GM19468 (cell line): Measurements from ENCODE around the gene TP53.

Experiments
- ATAC-seq: cut with Tn5 transposase; IDR thresholded peaks from one replicate; pipeline ENCODE4 v1.9.1; 2021; ENCODE audit warnings: mild to moderate bottlenecking, moderate library complexity, moderate number of reproducible peaks; ENCODE audit not compliant: unreplicated experiment; ENCODE audit errors: extremely low read depth

The TP53 gene

DNA sequence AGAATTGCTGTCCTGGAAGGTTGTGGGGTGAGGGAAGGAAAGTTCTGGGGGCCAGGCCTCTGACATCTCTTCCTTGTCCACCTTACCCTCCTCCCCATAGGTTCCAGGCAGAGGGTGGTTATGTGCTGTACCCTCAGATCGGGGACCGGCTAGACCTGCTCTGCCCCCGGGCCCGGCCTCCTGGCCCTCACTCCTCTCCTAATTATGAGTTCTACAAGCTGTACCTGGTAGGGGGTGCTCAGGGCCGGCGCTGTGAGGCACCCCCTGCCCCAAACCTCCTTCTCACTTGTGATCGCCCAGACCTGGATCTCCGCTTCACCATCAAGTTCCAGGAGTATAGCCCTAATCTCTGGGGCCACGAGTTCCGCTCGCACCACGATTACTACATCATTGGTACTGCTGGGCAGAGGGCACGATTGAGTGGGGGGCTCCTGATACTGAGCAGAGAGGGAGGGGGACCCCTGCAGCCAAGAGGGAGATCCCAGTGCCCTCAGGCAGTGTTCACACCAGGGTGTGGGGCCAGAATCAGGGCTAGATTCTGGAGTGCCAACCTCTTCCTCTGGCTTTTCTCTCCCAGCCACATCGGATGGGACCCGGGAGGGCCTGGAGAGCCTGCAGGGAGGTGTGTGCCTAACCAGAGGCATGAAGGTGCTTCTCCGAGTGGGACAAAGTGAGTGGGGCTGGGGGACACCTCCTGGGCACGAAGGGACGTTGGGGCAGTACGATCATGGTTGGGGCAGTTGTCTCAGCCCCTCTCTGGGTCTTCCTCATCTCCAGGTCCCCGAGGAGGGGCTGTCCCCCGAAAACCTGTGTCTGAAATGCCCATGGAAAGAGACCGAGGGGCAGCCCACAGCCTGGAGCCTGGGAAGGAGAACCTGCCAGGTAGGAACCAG, 20.8 kb upstream of the TP53 start:
- ATAC-seq, result no peak

DNA sequence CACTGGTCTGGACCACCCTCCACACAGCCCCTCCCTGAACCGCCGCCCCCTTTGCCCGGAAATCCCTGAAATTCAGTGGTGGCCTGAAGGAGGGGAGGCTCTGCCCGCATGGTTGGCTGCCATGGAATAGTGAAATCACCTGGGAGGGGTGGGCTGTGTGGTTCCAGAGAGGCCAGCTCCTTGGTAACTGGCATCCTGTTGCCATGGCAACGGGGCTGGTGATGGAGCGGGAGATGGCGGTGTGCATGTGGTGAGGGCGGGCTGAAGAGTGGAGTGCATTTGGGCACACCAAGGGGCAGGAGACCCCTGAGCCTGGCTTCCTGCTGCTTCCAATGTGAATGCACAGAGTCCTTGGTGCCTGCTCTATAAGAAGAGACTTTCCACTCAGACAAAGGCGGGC, 20.2 kb upstream of the TP53 start:
- ATAC-seq, result no peak

DNA sequence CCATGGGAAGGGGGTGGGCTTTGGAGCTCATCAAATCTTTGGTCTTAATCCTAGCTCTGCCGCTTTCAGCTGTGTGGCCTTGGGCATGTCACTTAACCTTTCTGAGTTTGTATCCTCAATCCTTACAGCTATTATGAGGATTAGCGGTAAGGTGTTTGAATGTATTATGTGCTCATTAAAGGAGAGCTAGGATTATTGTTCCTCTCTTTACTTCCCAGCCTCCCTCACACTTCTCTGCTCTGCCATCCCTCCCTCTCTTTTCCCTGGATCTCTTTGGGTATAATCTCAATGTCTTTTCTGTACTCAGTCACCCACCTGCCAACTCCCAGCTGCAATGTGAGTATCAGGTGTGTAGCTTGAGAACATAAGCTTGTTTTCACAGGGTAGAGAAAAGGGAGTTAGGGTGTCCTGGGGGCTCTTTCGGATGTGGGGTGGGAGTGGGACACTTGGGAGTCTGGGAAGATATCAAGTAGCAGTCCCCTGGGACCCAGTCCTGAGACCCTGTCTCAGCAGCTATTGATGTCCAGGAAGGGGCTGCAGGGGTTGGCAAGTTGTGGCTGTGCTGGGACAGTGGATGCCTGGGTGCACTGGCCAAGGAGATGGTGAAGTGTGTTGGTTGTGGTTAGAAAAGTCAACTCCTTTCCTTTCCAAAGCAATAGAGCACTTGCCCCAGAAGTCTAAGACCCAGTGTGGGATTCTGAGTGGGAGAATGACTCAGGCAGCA, 19.5 kb upstream of the TP53 start:
- ATAC-seq, result no peak

DNA sequence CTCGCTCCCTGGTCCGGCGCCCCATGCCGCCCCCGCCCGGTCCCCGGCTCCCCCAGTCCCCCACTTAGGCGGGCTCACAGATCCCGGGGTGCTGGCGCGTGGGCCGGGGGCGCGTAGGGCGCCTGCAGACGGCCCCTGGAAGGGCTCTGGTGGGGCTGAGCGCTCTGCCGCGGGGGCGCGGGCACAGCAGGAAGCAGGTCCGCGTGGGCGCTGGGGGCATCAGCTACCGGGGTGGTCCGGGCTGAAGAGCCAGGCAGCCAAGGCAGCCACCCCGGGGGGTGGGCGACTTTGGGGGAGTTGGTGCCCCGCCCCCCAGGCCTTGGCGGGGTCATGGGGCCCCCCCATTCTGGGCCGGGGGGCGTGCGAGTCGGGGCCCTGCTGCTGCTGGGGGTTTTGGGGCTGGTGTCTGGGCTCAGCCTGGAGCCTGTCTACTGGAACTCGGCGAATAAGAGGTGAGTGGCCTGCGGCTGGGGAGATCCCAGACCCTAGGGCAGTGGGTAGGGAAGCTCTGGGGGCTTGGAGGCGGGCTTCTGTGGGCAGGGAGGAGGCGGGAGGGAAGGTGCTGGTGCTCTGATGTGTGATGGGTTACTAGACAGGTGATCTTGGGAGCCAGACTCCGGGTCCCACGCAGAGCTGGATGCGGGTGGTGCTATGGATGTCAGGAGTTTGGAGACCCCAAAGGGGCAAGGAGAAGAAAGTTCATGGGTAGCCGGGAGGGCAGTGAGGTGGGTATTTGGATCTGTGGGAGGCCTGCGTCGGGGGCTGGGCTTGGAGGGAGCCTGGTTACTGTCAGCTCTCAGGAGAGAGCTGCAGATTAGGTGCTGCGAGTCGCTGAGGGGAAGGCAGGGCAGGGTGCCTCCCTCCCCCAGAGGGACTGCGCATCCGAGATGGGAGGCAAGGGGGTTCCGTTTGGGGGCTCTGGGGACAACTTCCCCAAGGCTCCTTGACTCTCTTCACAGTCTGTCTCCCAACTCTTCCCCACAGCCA, 18.3 kb upstream of the TP53 start:
- no peak for ATAC-seq

DNA sequence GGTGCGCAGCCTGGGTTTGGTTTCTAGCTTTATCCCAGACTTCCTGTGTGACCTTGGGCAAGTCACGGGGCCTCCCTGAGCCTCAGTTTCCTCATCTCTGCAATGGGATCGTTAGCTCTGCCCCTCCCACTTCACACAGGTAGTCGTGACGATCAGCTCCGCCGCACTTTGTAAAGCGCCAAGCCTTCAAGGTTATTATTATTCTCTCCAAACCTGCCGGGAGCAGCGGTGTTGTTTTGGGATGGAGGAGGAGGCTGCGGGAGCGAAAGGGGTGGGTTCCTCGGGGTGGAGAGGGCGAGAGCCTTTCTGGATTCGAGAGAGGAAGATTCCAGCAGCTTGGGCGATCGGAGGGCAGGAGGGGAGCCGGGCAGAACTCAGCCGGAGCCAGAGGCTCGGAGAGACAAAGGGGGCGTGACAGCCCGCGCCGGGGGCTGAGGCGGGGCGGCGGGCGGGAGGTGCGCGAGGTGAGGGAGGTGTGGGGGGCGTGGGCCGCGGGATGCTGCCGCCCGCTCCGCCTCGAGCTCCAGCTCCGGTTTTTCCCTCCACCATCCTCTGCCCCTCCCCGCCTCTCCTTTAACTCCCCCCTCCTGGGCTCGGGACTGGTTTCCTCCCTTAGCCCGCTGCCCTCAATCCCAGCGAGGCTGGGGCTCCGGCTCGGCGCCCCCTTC, 17.4 kb upstream of the TP53 start, which contains the start of gene EFNB3:
EFNB3 (plus strand) TSS at position 602 of the 668 bp plus-strand sequence. CDS start 397 bp downstream, outside the sequence.
- ATAC-seq, result no peak

DNA sequence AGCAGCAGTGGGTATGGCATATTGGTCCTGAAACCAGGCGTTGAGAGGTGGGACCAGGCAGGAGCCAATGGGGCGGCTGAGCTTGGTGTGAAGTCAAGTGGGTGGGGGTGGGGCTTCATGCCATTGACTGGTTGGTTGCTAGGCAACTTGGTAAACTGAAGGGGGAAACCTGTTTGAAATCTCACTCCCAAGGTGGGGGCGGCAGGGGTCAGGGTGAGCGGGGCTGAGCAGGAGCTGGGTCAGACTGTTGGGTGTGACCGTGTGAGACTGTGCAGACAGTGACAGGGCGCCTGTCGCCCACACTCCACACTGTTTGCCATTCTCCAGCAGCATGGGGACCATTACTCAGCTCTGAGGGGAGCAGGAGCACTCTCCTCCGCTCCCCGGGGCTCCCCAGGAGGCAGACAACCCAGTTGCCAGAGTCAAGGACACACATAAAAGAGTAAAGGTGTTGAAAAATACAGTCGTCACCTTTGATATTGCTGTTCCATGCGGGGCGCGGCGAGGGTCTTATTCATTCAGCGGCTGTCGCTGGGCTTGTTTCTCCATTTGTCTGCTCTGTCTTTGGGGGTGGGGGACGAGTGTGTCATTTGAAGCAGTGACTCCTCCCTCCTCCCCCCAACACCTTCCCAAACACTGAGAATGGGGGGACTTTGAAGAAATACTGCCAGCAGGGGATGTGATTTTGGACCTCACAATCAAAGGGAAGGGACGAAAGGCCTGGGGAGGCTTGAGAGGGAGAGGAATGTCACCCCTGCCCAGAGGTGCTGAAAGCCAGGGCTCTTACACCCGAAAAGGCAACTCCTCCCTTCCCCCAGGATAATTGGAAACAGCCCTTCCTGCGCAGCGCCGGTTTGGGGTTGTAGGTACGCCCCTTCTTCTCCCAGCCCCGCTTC, 16.5 kb upstream of the TP53 start:
- ATAC-seq, result no peak

DNA sequence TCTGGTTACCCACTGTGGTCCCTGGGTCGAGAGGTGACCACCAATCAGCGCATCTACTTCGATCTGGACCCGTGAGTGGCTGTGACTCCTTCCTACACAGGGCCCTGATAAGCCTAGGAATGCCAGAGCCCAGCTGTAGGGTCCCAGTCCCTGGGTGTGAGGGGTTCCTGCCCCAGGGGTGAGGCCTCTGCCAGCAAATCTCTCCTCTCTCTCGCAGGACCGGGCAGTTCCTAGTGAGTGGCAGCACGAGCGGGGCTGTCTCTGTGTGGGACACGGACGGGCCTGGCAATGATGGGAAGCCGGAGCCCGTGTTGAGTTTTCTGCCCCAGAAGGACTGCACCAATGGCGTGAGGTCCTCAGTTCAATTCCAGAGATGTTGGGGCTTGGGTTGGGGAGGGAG, 15.5 kb upstream of the TP53 start:
- ATAC-seq, result no peak

DNA sequence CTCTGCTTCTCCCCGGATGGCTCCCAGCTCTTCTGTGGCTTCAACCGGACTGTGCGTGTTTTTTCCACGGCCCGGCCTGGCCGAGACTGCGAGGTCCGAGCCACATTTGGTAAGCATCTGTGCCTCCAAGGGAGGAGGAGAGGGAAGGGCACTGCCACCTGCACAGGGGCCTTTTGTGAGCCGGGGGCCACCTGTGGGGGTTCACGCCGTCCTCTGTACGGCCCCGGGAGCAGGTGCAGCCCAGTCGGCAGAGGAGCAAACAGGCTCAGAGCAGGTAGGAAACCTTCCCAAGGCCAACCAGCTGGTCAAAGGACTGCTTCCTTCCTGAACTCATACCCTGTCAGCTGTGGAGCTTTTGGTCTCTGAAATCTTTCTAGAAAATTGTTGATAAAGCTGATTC, 14.4 kb upstream of the TP53 start:
- no peak for ATAC-seq

DNA sequence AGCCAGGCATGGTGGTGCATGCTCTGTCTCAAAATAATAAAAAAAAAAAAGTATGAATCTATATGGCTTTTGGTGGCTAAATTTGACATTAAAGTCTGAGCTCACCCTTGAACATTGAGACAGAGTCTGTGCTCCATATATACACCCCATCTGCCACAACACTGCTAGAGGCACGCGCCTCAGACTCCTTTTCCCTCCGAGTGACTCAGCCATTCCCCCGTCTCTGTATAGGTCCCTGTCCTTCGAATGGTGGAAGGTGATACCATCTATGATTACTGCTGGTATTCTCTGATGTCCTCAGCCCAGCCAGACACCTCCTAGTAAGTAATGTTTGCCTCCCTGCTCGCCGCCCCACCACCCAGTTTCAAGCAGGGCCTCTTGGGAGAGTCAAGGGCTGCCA, 13.2 kb upstream of the TP53 start:
- no peak for ATAC-seq

DNA sequence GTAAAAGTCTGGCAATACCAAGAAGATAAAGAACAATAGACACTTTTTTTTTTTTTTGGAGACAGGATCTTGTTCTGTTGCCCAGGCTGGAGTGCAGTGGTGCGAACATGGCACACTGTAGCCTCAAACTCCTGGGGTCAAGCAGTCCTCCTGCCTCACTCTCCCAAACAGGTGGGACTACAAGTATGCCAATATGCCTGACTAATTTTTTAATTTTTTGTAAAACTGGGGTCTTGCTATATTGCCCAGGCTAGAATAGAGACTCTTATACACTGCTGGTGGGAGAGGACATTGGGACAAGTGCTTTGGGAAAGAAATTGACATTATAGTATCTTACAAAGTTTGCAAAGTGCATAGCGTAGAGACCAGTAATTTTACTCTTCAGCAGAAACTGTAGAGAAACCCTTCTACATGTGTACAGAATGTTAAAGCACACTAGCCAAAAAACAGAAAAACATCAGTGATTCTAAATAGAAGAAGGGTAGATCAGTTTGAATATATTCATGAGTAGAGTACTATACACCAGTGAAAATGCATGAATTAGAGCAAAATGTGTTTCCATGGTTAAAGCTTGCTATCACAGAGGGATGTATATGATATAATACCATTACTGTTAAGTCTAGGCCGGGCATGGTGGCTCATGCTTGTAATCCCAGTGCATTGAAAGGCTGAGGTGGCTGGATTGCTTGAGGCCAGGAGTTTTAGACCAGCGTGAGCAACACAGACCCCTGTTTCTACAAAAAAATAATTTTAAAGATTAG, 10.7 kb upstream of the TP53 start:
- ATAC-seq, result no peak

DNA sequence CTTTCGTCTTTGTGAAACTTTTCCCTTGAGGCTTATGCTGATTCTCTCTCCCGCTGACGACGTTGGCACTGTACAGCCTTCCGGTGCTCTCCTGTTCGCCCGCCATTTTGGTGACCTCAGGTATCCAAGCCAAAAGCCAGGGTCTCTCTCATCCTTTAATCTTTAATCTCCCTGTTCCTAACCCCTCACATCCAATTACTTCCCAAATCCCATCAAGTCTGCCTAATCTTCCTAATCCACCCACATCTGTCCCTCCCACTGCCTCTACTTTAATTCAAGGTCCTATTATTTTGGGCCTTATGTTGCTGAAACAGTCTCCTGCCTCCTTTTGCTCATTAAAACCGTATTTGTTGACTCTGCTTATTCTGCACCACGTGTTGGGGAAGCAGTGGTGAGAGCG, 8.3 kb upstream of the TP53 start:
- ATAC-seq, result no peak

DNA sequence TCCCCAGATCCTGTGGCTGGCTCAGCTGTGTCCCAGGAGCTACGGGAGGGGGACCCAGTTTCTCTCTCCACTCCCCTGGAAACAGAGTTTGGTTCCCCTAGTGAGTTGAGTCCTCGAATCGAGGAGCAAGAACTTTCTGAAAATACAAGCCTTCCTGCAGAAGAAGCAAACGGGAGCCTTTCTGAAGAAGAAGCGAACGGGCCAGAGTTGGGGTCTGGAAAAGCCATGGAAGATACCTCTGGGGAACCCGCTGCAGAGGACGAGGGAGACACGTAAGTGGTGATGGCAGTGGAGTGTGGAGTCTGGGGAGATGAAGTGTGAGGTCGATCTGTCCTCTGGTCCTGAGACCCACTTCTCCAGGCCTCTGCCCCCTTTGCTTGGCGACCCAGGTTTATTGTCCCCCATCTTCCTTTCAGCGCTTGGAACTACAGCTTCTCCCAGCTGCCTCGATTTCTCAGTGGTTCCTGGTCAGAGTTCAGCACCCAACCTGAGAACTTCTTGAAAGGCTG, 1.6 kb upstream of the TP53 start:
- ATAC-seq, result no peak

DNA sequence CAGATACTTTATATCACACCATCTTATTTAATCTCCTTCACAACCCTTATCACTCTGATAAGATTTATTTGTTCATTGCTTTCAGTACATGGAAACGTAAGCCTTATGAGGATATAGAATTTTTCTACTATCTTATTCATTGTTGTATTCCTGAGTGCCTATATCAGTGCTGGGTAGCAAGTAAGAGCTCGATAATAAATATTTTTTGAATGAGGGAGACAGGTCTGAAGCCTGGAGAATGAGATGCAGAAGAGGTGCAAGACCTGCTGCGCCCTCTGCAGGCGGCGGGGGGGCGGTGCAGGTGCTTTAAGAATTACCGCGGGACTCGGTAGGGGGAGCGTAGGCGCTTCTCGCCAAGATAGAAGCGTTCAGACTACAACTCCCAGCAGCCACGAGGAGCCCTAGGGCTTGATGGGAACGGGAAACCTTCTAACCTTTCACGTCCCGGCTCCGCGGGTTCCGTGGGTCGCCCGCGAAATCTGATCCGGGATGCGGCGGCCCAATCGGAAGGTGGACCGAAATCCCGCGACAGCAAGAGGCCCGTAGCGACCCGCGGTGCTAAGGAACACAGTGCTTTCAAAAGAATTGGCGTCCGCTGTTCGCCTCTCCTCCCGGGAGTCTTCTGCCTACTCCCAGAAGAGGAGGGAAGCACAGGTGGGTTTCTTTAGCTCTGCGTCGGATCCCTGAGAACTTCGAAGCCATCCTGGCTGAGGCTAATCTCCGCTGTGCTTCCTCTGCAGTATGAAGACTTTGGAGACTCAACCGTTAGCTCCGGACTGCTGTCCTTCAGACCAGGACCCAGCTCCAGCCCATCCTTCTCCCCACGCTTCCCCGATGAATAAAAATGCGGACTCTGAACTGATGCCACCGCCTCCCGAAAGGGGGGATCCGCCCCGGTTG, 868 bp upstream of the TP53 start, which contains the start of gene WRAP53:
WRAP53 (plus strand) TSS at position 570 of the 900 bp plus-strand sequence; CDS start at position 742, 172 bp downstream.
- ATAC-seq, result peak; percentile 75

DNA sequence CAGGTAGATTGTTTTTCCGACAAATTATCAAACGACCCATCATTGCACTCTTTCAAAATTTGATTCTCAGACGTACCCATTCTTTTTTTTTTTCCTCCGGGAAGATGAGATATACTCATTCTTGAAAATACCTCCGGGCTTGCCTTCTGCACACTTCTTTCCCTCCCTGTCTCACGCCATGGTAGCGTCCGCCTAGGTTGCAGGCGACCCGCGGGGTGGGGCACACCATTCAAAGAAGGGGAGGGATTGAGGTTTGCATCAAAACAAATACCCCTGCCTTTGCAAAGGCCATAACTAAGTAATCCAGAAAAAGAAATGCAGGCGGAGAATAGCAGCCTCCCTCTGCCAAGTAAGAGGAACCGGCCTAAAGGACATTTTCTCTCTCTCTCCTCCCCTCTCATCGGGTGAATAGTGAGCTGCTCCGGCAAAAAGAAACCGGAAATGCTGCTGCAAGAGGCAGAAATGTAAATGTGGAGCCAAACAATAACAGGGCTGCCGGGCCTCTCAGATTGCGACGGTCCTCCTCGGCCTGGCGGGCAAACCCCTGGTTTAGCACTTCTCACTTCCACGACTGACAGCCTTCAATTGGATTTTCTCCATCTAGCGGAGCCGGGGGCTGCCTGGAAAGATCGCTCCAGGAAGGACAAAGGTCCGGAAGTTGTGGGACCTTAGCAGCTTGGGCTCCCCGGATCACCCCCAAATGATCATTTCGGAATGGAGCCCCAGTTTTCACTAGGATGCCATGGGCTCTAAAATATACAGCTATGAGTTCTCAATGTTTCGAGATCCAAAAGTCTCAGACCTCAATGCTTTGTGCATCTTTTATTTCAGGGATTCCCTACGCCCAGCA, 843 bp downstream of the TP53 start:
- ATAC-seq, result no peak

DNA sequence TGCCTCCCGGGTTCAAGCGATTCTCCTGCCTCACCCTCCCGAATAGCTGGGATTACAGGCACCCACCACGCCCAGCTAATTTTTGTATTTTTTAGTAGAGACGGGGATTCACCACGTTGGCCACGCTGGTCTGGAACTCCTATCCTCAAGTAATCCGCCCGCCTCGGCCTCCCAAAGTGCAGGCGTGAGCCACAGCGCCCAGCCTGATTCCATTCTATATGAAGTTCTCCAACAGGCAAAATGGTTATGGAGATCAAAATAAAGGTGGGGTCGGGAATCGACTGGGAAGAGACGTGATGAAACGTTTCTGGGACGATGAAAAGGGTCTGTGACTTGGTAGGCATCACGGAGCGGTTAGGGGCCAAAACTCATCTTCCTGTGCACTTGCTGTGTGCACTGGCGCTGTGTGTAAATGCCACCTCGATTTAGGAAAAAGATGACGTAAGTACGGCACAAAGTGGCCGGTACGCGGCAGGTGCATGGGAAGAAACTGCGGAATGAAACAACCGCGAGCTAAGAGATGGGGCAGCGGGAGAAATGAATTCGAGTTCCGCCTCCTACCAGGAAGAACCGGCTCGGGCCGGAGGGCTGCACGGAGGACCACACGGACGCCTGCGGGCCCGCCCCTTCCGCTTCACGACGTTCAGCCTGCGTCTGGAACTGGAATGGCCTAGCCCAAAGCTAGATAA, 1.6 kb downstream of the TP53 start:
- ATAC-seq, result no peak
